AML-193 (cell line): ENCODE results near the gene RFWD3.
A peak's percentile ranks its signal among the peaks of the same experiment; 100 is the strongest.
"Not testable (repeated sequence)": the region's sequence is repeated elsewhere in the genome, so short reads cannot be mapped to it uniquely, and the experiment has no call there.

Source experiments
- DNase-seq, 2 experiments: peaks; one replicate each; lab custom pipeline; 2025; lab: John Stamatoyannopoulos, UW

RFWD3 gene

DNA sequence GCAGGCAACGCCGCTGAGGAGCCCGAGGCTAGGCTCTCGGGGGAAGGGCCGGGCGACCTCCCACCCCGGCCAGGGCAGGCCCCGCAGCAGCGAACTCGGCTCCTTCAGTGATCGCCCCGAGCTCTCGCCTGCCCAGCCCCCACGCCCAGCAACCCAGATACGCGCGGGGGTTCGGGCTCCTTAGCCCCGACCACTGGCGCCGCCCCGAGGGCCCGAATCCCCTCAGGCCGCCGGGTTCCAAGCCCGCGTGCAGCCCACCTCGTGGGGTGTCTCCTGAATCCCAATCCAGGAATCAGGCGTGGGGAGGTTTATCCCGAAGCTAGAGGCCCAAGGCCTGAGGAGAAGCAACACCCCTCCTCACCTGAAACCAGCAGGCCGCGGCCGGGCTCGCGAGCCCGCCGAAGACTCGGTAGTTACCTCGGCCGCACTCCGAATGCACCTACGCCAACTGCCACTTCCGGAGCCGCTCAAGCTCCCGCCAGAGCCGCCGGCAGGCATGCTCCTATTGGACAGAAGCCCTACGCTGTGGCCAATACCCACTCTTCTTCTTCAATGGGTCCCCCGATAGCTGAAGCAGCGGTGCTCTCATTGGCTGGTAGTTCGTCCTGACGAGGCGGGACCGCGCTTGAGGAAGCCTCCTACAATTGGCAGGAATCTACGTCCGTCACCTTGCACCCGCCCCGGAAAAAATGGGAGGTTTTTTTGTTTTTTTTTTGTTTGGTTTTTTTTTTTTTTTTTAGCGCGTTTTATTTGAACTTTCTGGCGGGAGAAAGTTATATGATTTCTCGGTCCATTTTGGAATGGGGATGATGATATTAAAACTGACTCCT, at the start of gene RFWD3:
RFWD3 (minus strand) TSS at position 453 of the 830 bp plus-strand sequence. CDS start 5,428 bp downstream, outside the sequence.
- DNase-seq: peak; percentile 97 to 98

- no peak for DNase-seq
These were observed 49.7 kb upstream of the RFWD3 start for GRCh38 chr16:74716355-74716754.

DNA sequence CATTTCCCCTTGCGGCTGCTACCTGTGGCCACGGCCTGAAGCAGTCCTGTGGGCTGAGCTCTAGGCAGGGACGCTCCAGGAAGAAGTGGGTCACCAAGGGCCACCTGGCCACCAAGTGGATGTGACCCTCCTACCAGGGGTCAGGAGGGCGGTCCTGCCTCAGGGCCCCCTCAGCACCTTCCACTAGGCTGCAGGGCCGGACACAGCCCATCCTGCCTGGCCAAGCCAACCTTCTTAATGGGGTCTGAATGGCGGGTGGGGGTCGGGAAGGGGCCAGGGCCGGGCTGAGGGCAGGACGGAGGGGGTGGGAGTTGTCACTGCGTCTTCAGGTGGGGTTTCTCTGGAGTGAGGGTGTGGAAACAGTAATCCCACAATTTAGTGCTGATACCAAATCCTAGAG, 47.2 kb upstream of the RFWD3 start:
- DNase-seq: no peak

DNA sequence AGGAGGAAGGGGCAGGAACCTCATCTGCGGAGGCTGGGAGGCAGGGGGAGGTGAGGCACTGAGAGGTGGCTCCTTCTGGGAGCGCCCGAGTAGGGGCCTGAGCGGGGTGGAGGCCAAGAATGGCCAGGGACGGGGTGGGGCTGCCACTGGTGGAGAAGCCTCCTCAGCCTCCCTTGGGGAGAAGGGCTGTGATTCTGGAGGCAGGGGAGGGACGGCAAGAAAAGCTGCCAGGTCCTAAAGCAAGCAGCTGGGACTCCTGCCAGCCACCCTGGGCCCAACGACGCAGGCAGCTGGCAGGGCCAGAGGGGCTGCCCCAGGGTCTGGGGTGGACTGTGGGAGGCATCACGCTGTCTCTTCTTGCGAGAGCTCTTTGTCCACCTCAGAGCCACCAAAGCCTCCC, 46.6 kb upstream of the RFWD3 start:
- no peak for DNase-seq

GRCh38 chr16:74711938-74712337, 45.3 kb upstream of the RFWD3 start:
- DNase-seq: no peak

GRCh38 chr16:74710401-74710800, 43.7 kb upstream of the RFWD3 start:
- DNase-seq: no peak

DNA sequence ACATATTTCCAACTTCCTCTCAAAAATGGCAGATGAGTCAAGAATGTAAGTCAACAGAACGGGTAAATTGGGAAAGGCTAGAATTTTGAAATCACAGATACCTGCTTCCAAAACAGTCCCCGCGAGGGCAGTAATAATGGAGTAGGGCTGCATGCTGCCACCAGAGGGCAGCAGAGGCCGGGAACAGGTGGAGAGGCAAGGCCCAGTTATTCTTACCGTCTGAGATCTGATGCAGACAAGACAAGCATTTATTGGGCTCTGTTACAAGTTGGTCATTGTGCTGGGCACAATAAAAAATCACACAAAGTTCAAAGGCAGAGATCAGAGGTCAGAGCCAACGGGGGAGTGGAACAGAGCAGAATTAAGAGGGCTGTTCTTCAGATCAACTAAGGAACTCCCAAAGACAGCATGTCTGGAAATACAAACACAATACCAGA, 42.8 kb upstream of the RFWD3 start:
- DNase-seq: peak; percentile 85 to 90

DNA sequence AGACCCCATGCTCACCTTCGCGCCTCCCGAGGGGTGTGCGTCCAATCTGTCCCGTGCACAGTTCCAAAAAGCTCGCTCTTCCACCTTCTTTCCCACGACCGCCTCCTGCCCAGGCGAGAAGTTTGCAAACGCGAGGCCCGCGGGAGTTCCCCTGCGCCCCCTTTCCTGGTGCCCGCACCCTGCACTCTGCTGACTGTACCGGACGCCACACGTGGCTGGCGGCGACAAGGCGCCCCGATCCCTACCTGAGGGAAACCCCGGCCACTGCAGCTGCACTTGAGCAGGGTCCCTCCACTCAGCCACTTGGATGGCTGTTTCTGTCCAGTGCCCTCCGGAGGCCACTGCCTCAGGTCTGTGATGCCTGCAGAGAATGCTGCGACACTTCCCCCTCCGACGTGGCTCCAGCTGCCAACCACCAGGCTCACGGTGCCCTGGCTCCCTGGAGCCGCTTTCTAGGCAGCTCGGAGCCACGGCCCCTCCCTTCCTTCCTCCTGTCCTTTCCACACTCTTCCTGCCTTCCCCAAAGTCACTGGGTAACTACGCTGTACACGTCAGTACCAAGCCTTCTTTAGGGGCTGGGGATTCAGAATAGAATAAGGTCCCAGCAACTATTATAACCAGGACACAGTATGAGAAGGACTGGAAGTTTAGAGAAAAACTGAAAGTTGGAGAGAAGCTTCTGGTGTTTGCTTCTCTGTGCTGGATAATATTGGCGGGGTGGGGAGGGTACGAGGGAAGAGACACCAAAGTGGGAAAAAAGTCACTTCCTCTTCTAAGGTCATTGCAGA, 34.0 kb upstream of the RFWD3 start, which contains the start of gene MLKL:
MLKL (minus strand) TSS at position 425 of the 788 bp plus-strand sequence. CDS start 5,105 bp downstream, outside the sequence.
- peak; percentile 80 to 96 for DNase-seq

DNA sequence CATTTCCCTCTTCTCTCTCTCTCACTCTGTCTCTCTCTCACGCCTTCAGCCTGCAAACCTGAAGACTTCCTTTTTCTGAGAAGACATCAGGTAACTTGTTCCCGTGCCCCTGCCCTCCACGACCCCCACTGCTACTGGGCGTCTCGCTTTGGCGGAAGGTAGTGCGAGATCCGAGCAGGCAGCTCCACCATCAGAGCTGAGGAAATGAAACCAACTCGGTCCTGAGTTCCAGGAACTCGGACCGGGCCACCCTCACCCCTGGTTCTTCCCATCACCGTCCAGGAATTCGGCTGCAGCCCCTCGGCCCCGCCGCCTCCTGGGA, 33.4 kb upstream of the RFWD3 start:
- DNase-seq: peak in 1 of 2 experiments; percentile 11

GRCh38 chr16:74699666-74700065, 33.0 kb upstream of the RFWD3 start:
- DNase-seq: no peak

- DNase-seq: no peak
These were observed 31.5 kb upstream of the RFWD3 start for GRCh38 chr16:74698222-74698621.

DNA sequence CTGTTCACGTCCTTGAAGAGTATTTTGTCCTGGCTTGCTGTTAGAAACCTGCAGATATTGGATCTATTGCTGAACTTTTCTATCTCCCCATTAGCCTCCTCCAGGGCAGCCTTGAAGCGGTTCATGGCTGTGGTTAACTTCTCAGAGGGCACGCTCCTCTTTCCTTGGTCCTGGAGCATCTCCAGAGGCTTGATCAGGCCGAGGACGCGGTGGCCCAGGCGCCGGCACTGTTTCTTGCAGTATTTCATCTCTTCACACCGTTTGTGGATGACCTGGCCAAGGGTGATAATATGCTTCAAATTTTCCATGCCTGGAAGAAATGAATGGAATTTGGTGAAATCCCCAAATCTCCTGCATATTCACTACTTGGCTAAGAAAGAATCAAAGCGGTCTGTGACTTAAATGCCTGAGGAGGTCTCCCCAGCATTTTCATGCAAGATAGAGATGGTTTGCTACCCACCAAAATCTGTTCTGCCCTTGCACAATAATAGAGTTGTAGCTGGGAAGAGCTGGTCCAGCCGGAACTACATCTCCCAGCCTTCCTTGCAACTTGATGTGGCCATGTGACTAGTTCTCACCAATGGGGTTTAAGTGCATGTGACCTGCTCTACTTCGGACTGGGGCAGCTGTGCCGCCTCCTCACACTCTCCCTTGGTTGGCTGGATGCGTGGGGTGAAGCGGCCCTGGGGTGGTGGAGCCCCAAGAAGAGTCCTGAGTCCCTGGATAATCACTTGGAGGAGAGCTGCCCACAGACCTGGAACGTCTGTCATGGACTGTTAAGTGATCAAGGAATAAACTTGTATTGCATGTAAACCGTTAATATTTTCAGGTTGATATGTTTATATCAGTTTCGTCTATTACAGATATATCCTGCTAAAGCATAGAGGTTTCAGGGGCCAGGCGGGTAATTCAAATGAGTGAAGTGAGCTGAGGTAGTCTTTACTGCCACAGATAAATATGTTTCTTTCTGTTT, 29.1 kb upstream of the RFWD3 start:
- peak; percentile 50 to 55 for DNase-seq

DNA sequence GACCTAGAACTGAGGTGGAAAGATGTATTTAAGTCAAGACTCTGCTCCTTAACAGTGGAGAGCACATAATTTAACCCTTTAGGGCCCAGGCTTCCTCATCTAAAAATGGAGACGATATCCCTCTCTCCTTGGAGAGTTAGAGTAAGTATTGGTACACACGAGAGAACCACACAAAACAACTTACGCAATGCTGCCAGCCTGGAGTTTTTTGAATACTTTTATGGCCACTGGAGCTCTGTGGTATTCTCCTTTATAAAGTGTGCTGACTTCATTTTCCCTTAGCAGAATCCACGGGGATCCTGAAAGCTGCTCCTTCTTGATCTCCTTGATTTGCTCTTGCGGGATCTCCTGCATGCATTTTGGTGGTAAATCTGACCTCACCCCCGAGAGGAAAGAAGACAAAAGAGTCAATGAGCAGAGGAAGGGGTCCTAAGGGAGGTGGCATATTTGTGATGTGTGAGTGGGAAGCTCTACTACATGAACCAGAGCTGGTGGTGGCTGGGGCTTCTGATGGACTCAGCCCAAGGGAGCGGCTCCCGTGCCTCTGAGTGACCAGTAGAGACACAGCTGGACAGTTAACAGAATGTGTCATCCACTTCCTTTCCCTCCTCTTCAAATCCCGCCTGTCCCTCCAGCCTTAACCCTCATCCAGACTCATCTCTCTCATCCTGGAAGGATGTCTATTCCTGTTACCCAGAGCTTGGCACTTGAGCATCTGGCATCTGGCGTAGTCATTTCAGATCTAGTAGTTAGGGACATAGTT, 24.6 kb upstream of the RFWD3 start:
- DNase-seq: no peak

DNA sequence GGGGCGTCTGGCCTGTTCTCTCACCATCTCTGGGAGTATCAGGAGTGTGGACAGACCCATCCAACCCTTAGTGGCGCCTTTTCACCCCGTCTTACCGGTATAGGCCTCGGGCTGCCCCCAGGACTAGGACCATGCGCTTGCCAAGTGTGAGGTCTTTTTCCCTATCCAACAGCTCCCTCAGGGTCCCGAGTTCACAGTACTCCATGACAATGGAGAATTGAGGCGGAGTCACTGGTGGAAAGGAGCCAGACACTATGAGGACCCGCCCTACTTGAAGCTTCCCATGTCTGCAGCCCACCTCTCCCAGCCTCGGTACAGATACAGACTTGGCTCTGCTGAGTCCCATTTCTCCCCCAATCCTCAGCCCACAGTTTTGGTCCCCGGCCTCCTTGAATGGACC, 15.9 kb upstream of the RFWD3 start:
- no peak for DNase-seq

- DNase-seq: no peak
These were observed 14.0 kb upstream of the RFWD3 start for GRCh38 chr16:74680681-74681080.

DNA sequence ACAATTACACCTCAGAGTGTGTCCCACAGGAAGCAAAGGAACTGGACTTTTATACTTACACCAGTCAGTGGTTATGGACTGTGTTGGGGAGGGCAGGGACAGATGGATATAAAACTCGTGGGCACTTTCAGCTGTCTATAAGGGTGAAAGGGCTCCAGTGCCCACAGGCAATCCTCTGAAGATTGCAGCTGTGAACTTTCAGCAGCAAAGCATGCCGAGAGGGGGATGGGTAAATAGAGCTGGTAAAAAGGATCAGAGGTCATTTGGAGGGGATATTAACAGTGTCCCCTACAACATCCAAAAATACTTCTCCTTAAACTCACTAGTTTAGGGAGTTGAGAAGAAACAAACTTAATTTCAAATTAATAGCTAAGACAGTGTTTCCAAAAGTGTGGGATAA, 13.3 kb upstream of the RFWD3 start:
- DNase-seq: no peak

- no peak for DNase-seq
These were observed 11.2 kb upstream of the RFWD3 start for GRCh38 chr16:74677868-74678267.

DNA sequence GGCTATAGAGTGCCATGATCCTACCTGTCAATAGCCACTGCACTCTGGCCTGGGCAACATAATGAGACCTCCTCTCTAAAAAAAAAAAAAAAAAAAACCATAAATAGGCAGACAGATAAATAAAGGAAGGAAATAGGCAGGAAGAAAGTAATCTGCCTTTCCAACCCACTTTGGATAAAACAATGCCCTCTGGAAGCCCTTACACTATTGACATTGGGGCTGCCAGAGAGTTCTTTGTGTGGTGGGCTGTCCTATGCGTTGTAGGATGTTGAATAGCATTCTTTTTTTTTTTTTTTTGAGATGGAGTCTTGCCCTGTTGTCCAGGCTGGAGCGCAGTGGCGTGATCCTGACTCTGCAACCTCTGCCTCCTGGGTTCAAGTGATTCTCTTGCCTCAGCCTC, 7.2 kb upstream of the RFWD3 start:
- DNase-seq: no peak

GRCh38 chr16:74668877-74669276, 2.2 kb upstream of the RFWD3 start:
- not testable (repeated sequence) for DNase-seq

DNA sequence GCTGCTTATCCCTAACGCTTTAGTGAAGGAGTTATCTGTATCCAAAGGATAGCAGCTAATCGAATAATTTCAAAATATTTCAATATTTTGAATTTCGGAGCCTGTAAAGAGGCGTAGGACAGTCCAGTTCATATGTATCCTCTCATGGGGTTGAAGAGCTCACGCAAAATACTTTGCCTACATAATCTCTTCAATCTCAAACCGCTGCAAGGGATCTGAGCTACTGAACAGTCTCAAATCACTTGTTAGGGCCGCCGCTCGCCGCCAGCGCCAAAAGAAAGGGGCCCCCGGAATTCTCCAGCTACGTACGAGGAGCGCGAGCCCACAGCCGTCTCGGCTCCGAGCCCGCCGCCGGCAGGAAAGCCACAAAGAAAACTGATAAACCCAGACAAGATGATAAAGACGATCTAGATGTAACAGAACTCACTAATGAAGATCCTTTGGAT, 601 bp upstream of the RFWD3 start:
- peak in 1 of 2 experiments; percentile 37 for DNase-seq

DNA sequence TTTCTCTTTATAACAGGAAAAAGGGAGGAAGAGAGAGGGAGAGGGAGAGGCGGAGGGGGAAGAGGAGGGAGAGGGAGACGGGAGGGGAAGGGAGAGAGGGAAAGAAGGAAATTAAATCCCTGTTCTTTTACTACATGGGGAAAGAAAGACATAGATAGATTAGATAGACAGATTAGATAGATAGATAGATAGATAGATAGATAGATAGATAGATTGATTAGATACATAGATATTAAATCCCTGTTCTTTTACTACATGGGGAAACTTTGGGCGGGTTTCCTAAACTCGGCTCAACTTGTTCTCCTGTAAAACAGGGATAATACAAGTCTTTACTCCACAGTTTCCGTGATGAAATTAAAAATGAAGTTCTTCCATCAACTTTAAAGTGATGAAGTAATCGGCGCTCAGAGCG, 661 bp downstream of the RFWD3 start:
- DNase-seq: no peak
